Calu3 (cell line): ENCODE results near the gene CASP2. TPM values are rescaled to one million over a fixed set of nuclear protein-coding genes. Genes with fewer than 3 reads are reported as not detected.

Experiments
- BruUV-seq: library from RNA; stranded (reverse); fragments of 400-500 nt; replicated peaks from 2 replicates; lab custom pipeline; 2021; lab: Mats Ljungman, UMichigan
- CTCF ChIA-PET: fragments of 300-600 bp; sonication (Branson Sonifier 250); formaldehyde crosslinking; loops from one replicate; lab custom pipeline; 2022; ENCODE audit warnings: antibody characterized with exemption; lab: Charles Lee
- DNase-seq: peaks from one replicate; pipeline ENCODE4 v3.0.0; 2022
- H3K27ac Mint-ChIP-seq: one replicate; pipeline ENCODE4 v1.8.0; 2022; ENCODE audit warnings: mixed read lengths; ENCODE audit not compliant: unreplicated experiment
- H3K27me3 Mint-ChIP-seq: one replicate; pipeline ENCODE4 v1.8.0; 2022; ENCODE audit warnings: mixed read lengths; ENCODE audit not compliant: unreplicated experiment
- H3K36me3 Mint-ChIP-seq: one replicate; pipeline ENCODE4 v1.8.0; 2022; ENCODE audit warnings: mild to moderate bottlenecking, moderate library complexity, mixed read lengths; ENCODE audit not compliant: insufficient read depth, unreplicated experiment
- H3K4me1 Mint-ChIP-seq: one replicate; pipeline ENCODE4 v1.8.0; 2022; ENCODE audit warnings: mild to moderate bottlenecking, low read depth, mixed read lengths; ENCODE audit not compliant: unreplicated experiment
- H3K4me3 Mint-ChIP-seq: one replicate; pipeline ENCODE4 v1.8.0; 2022; ENCODE audit warnings: mild to moderate bottlenecking, low read depth, moderate library complexity, mixed read lengths; ENCODE audit not compliant: unreplicated experiment
- H3K9me3 Mint-ChIP-seq: one replicate; pipeline ENCODE4 v1.8.0; 2022; ENCODE audit warnings: low read depth, mixed read lengths; ENCODE audit not compliant: unreplicated experiment
- intact Hi-C: fragments of 100-400 bp; cut with micrococcal nuclease; formaldehyde crosslinking; loops from one replicate; pipeline ENCODE4 v1.10.0; 2022; ENCODE audit not compliant: unreplicated experiment
- total RNA-seq: library from RNA; stranded (reverse); gene quantifications from 2 replicates; pipeline ENCODE4 v1.2.3, GENCODE V29; 2022
- TF ChIP-seq, protein P1 (sequence below): fragments of 200-600 bp; IDR thresholded peaks from one replicate; pipeline ENCODE4 v1.8.0; 2022; ENCODE audit warnings: antibody characterized with exemption; ENCODE audit not compliant: unreplicated experiment

Gene CASP2
- total RNA-seq, 1 experiment from 2014 or later = 51.3 TPM

DNA sequence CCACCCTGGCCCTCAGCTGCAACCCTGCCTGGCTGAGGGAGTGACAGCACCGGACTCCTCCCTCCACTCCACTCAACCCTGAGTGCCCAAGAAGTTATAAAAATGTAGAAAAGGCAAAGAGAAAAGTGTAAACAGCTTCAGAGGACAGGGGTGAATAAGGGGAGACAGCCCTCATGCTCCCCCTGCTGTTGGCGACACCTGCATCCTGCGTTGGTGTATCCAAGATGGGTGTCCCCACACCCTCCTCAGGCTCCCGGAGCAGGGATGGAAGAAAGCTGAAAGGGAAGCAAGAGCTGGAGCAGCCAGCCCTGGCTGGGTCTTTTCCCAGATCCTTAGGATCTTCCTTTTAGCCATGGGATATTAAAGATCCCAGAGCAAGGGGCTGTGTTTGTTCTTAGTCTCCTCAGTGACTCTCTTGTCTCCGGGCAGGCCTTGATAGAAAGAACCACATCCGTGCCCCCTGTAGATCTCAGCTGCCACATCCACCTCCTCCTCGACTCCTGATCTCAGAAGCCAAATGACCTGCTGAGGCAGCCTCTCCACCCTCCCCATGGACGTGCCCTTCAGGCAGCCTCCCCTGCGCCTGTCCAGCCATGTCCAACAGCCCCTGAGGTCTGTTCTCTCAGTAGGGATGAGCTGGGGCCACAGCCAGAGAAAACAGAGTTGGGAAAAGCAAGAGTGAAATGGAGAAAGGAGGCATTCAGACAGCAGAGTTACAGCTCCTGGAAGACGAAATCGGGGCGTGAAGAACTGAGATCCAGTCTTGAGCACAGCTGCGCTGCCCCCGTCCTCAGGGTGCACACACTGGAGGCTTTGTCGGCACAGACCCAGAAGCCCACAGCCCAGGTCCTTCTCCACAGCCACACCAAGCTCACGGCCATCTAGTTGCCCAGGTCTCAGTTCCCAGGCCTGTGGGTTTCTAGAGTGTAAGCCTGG is 67.6 kb downstream of the CASP2 start:
- BruUV-seq = no TSS peak
- CTCF ChIA-PET = interaction anchor here (1.1 to 1.4 kb wide), 2 partner anchors 10 to 32 kb away, joined by 3 to 5 read pairs; no protein-coding TSS in a partner anchor

DNA sequence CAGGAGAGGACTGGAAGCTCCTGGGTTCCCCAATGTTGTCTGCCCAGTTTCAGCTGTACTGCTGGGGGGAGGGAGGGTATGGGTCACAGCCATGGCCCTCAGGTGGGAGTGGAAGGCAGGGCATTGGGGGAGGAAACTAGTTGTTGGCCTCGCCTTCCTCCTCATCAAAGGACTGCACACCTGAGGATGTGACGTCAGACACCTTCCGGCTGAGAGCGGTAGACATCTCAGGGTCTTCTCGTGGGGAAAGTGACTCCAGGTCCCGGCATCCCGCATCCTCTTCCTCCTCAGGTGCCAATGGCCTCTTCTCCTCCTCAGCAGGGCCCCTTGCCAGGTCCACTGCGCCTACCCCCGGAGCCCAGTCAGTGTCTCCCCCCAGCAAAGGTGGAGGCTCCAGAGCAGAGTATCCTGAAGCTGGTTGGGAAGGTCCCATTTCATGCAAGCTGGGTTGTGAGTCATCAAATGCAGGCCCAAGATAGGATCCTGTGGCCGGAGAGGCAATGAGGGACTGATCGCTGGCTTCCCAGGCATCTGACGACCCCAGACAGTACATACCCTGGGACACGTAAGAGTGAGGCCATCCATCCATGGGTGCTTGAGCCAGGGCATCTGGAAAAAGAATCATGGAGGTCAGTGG is 68.4 kb downstream of the CASP2 start:
- CTCF ChIA-PET = no interaction called here
- H3K4me3 Mint-ChIP-seq = no peak overlapping the region
- peaks cover 2% of the 10 kb centered on the region for H3K36me3 Mint-ChIP-seq
- no peak overlapping the region for H3K27ac Mint-ChIP-seq
- H3K27me3 Mint-ChIP-seq = peaks cover 82% of the 10 kb centered on the region
- intact Hi-C loops = no loop called here
- peaks cover 11% of the 10 kb centered on the region for H3K4me1 Mint-ChIP-seq
- no peak for DNase-seq
- no TSS peak for BruUV-seq
- no peaks in the 10 kb centered on the region for H3K9me3 Mint-ChIP-seq
- TF ChIP-seq, protein P1, sequence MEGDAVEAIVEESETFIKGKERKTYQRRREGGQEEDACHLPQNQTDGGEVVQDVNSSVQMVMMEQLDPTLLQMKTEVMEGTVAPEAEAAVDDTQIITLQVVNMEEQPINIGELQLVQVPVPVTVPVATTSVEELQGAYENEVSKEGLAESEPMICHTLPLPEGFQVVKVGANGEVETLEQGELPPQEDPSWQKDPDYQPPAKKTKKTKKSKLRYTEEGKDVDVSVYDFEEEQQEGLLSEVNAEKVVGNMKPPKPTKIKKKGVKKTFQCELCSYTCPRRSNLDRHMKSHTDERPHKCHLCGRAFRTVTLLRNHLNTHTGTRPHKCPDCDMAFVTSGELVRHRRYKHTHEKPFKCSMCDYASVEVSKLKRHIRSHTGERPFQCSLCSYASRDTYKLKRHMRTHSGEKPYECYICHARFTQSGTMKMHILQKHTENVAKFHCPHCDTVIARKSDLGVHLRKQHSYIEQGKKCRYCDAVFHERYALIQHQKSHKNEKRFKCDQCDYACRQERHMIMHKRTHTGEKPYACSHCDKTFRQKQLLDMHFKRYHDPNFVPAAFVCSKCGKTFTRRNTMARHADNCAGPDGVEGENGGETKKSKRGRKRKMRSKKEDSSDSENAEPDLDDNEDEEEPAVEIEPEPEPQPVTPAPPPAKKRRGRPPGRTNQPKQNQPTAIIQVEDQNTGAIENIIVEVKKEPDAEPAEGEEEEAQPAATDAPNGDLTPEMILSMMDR = no peak

More for the DNA sequence above, 67.6 kb downstream of the CASP2 start:
- no peaks in the 10 kb centered on the region for H3K36me3 Mint-ChIP-seq
- intact Hi-C loops = no loop called here
- H3K27ac Mint-ChIP-seq = no peak overlapping the region
- no peak for DNase-seq
- H3K27me3 Mint-ChIP-seq = peaks cover 74% of the 10 kb centered on the region
- TF ChIP-seq, protein P1 = no peak
- no peak overlapping the region for H3K4me3 Mint-ChIP-seq
- no peaks in the 10 kb centered on the region for H3K9me3 Mint-ChIP-seq
- H3K4me1 Mint-ChIP-seq = peaks cover 6% of the 10 kb centered on the region

Other genes starting within 250 kb of the CASP2 start
- gene OR6V1, start 236.0 kb upstream of the CASP2 start, total RNA-seq = not detected in 2 replicates
- gene PIP, start 156.3 kb upstream of the CASP2 start, total RNA-seq = not detected in 2 replicates
- gene TAS2R39, start 104.9 kb upstream of the CASP2 start, total RNA-seq = not detected in 2 replicates
- gene TAS2R40, start 66.3 kb upstream of the CASP2 start, total RNA-seq = not detected in 2 replicates
- gene GSTK1, start 24.9 kb upstream of the CASP2 start, total RNA-seq = 109 and 116 TPM in 2 replicates
- gene TMEM139, start 3.4 kb upstream of the CASP2 start, total RNA-seq = 48.4 and 49.3 TPM in 2 replicates
- 0.34 and 0.61 TPM in 2 replicates for gene CLCN1, start 27.8 kb downstream of the CASP2 start, total RNA-seq
- 0.19 and 1.2 TPM in 2 replicates for gene FAM131B, start 74.4 kb downstream of the CASP2 start, total RNA-seq
- 114 and 119 TPM in 2 replicates for gene ZYX, start 93.0 kb downstream of the CASP2 start, total RNA-seq
- gene EPHA1, start 120.5 kb downstream of the CASP2 start, total RNA-seq = 21.6 and 23.6 TPM in 2 replicates
- not detected in 2 replicates for gene TAS2R60, start 155.1 kb downstream of the CASP2 start, total RNA-seq
- gene TAS2R41, start 189.5 kb downstream of the CASP2 start, total RNA-seq = not detected in 2 replicates